Measurements from ENCODE around the gene GNGT2.

GRCh38 chr17:49213847-49214246 is 3.5 kb upstream of the GNGT2 start:
- TF ChIP-seq CTCF (optimal IDR thresholded peaks at IDR 0.05 in 1 of 3, IDR thresholded peaks at IDR 0.05 in 1 of 3, conservative IDR thresholded peaks at IDR 0.05 in 1 of 3; ENCODE audit: extremely low read depth in 1 of 3, insufficient read depth in 2 of 3, low read length in 3 of 3) = no peak
- TF ChIP-seq EZH2 (IDR thresholded peaks at IDR 0.05; ENCODE audit: low read length) = no peak
